Upper lobe of right lung (tissue), 1 donor: ENCODE results near the gene XKR8. TPM values are rescaled to one million over a fixed set of nuclear protein-coding genes. Genes with fewer than 3 reads are reported as not detected.

Experiments
- ATAC-seq: fragments of 200-7000 bp; cut with Tn5 transposase; one replicate; pipeline ENCODE4 v1.9.1; 2020; ENCODE audit warnings: mild to moderate bottlenecking, moderate library complexity
- DNase-seq: peaks from one replicate; pipeline ENCODE4 v3.0.0-alpha.2; 2020
- H3K27ac ChIP-seq: fragments of 200-600 bp; one replicate; pipeline ENCODE4 v1.8.0; 2022
- H3K27me3 ChIP-seq: fragments of 200-600 bp; one replicate; pipeline ENCODE4 v1.8.0; 2022; ENCODE audit warnings: mild to moderate bottlenecking
- H3K36me3 ChIP-seq: fragments of 200-600 bp; one replicate; pipeline ENCODE4 v1.8.0; 2022
- H3K4me1 ChIP-seq: fragments of 200-600 bp; one replicate; pipeline ENCODE4 v1.8.0; 2022
- H3K4me3 ChIP-seq: fragments of 200-600 bp; one replicate; pipeline ENCODE4 v1.8.0; 2022; ENCODE audit warnings: mild to moderate bottlenecking
- H3K9me3 ChIP-seq: fragments of 200-600 bp; one replicate; pipeline ENCODE4 v1.8.0; 2022
- intact Hi-C: fragments of 100-400 bp; cut with DNase I; formaldehyde crosslinking; loops from one replicate; pipeline ENCODE4 v1.11.0; 2022
- total RNA-seq: library from RNA; stranded (reverse); fragmentation: NEBNext Ultra II Directional; extraction: Animal tissue kit (Norgen Biotek cat#: 25700); gene quantifications from one replicate; pipeline ENCODE4 v1.2.1, GENCODE V29; 2021
- TF ChIP-seq, protein P1 (sequence below): fragments of 200-600 bp; IDR thresholded peaks from one replicate; pipeline ENCODE4 v1.8.0; 2022; ENCODE audit warnings: antibody characterized with exemption
- donor health status: DM: no; HTN: yes; CAD: no; lungs with severe emphysema.

XKR8 gene
- total RNA-seq, 1 donor from 2014 or later: 8.7 TPM

GRCh38 chr1:27945020-27945419, 14.8 kb upstream of the XKR8 start:
- intact Hi-C loops: no loop called here
- Histone ChIP-seq H3K4me3 (no peak overlapping the region), H3K9me3 (no peaks in the 10 kb centered on the region), H3K27me3 (no peaks in the 10 kb centered on the region), H3K27ac (no peak overlapping the region), H3K4me1 (peaks cover 11% of the 10 kb centered on the region), H3K36me3 (no peaks in the 10 kb centered on the region)
- ATAC-seq (no peak), DNase-seq (no peak)
- TF ChIP-seq, protein P1, sequence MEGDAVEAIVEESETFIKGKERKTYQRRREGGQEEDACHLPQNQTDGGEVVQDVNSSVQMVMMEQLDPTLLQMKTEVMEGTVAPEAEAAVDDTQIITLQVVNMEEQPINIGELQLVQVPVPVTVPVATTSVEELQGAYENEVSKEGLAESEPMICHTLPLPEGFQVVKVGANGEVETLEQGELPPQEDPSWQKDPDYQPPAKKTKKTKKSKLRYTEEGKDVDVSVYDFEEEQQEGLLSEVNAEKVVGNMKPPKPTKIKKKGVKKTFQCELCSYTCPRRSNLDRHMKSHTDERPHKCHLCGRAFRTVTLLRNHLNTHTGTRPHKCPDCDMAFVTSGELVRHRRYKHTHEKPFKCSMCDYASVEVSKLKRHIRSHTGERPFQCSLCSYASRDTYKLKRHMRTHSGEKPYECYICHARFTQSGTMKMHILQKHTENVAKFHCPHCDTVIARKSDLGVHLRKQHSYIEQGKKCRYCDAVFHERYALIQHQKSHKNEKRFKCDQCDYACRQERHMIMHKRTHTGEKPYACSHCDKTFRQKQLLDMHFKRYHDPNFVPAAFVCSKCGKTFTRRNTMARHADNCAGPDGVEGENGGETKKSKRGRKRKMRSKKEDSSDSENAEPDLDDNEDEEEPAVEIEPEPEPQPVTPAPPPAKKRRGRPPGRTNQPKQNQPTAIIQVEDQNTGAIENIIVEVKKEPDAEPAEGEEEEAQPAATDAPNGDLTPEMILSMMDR: no peak

GRCh38 chr1:27949027-27949426, 10.7 kb upstream of the XKR8 start:
- Histone ChIP-seq H3K27ac (no peak overlapping the region), H3K9me3 (no peaks in the 10 kb centered on the region), H3K4me3 (no peak overlapping the region), H3K36me3 (no peaks in the 10 kb centered on the region), H3K4me1 (peaks cover under 1% of the 10 kb centered on the region), H3K27me3 (no peaks in the 10 kb centered on the region)
- intact Hi-C loops: no loop called here
- TF ChIP-seq, protein P1: no peak
- DNase-seq (no peak), ATAC-seq (no peak)

- Histone ChIP-seq H3K36me3 (no peaks in the 10 kb centered on the region), H3K4me3 (no peak overlapping the region), H3K27me3 (no peaks in the 10 kb centered on the region), H3K27ac (no peak overlapping the region), H3K4me1 (no peaks in the 10 kb centered on the region), H3K9me3 (no peaks in the 10 kb centered on the region)
- TF ChIP-seq, protein P1: no peak
- intact Hi-C loops: no loop called here
- DNase-seq (no peak), ATAC-seq (no peak)
These were observed 8.4 kb upstream of the XKR8 start for GRCh38 chr1:27951396-27951795.

DNA sequence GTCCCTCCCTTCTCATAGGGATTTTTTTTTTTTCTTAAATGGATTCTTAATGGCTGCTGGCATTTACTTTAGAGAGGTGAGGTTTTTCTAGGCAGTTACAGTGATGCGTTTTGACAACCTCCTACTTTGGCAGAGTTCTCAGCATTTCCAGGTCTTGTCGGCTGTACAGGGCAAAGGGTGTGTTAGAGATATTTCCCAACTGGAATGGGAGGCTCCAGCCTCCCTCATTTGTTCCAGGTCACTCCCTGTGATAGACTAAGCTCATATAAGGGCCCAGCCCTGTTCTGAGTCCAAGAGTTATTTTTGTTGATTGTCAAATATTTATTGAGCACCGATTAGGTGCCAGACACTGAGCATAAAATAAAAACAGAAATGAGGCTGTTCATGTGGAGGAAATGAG, 7.6 kb upstream of the XKR8 start:
- DNase-seq (no peak), ATAC-seq (no peak)
- Histone ChIP-seq H3K27ac (no peak overlapping the region), H3K36me3 (no peaks in the 10 kb centered on the region), H3K4me1 (no peaks in the 10 kb centered on the region), H3K4me3 (no peak overlapping the region), H3K9me3 (no peaks in the 10 kb centered on the region), H3K27me3 (no peaks in the 10 kb centered on the region)
- intact Hi-C loops: no loop called here
- TF ChIP-seq, protein P1: no peak

- TF ChIP-seq, protein P1: no peak
- Histone ChIP-seq H3K27ac (no peak overlapping the region), H3K4me1 (peaks cover 6% of the 10 kb centered on the region), H3K27me3 (no peaks in the 10 kb centered on the region), H3K4me3 (no peak overlapping the region), H3K9me3 (no peaks in the 10 kb centered on the region), H3K36me3 (no peaks in the 10 kb centered on the region)
- DNase-seq: no peak
- ATAC-seq: no peak
- intact Hi-C loops: no loop called here
These were observed 5.6 kb upstream of the XKR8 start for GRCh38 chr1:27954186-27954585.

DNA sequence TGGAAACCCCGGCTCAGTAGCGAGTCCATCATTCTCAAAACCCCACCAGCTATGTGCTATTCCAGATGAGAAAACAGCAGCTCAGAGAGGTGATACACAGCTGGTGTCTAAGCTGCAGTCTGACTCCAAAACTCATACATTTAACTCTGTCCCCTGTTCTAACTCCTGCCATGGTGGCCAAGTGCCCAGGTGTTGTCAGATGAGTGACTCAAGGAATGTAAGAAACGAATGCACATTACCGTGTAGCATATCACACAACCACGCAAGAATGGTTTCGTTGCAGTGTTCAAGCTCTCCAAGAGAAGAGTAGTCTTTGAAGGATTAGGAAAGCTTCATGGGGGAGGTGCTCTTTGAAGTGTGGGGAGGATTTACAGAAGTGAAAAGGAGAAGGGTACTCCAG, 4.7 kb upstream of the XKR8 start:
- no peak for ATAC-seq

More for the DNA sequence above, 4.7 kb upstream of the XKR8 start:
- peaks cover 8% of the 10 kb centered on the region for H3K4me1 ChIP-seq
- no peaks in the 10 kb centered on the region for H3K9me3 ChIP-seq
- no peak for DNase-seq
- no peaks in the 10 kb centered on the region for H3K27me3 ChIP-seq
- TF ChIP-seq, protein P1: no peak
- H3K27ac ChIP-seq: no peak overlapping the region
- no peak overlapping the region for H3K4me3 ChIP-seq
- H3K36me3 ChIP-seq: no peaks in the 10 kb centered on the region
- intact Hi-C loops: no loop called here
